Heart right ventricle (tissue), 16 donors: ENCODE data around the gene MROH7. TPM values are rescaled to one million over a fixed set of nuclear protein-coding genes. Genes with fewer than 3 reads are reported as not detected.

Experiments
- ATAC-seq, 8 donors: fragments of 200-7000 bp; cut with Tn5 transposase; one replicate each; pipeline ENCODE4 v1.9.1; 2020; ENCODE audit warnings: mild to moderate bottlenecking in 8 of 8, moderate library complexity in 8 of 8, moderate number of reproducible peaks in 1 of 8
- DNase-seq, 2 donors: peaks; one replicate each; pipeline ENCODE4 v3.0.0-alpha.2; 2020
- H3K27ac ChIP-seq, 10 donors: fragments of 200-600 bp; sonication (generic) in 2 of 10; one replicate each; pipeline versions ENCODE4 v1.5.0 to v1.8.0; 2020 to 2022; ENCODE audit warnings: mild to moderate bottlenecking in 3 of 10
- H3K27me3 ChIP-seq, 7 donors: fragments of 200-600 bp; one replicate each; pipeline ENCODE4 v1.8.0; 2021 to 2022; ENCODE audit warnings: mild to moderate bottlenecking in 2 of 7
- H3K36me3 ChIP-seq, 9 donors: fragments of 200-600 bp; sonication (generic) in 1 of 9; one replicate each; pipeline versions ENCODE4 v1.5.0 to v1.8.0; 2020 to 2022; ENCODE audit warnings: mild to moderate bottlenecking in 2 of 9
- H3K4me1 ChIP-seq, 9 donors: fragments of 200-600 bp; sonication (generic) in 1 of 9; one replicate each; pipeline versions ENCODE4 v1.5.0 to v1.8.0; 2020 to 2022; ENCODE audit warnings: mild to moderate bottlenecking in 4 of 9
- H3K4me3 ChIP-seq, 10 donors: fragments of 200-600 bp; sonication (generic) in 2 of 10; one replicate each; pipeline versions ENCODE4 v1.5.0 to v1.8.0; 2020 to 2022; ENCODE audit warnings: mild to moderate bottlenecking in 7 of 10, moderate library complexity in 2 of 10
- H3K9me3 ChIP-seq, 11 donors: fragments of 200-600 bp in 10 of 11; sonication (generic) in 2 of 11; one replicate each; pipeline versions ENCODE4 v1.5.0 to v1.8.0; 2013 to 2022; ENCODE audit warnings: mild to moderate bottlenecking in 2 of 11, control low read depth in 1 of 11, moderate library complexity in 1 of 11
- WGBS, 2 donors: extraction: QIAGEN DNeasy Blood & Tissue Kit; methylation state at CpG; one replicate each; pipeline ENCODE4 v1.1.7; 2013; ENCODE audit warnings: inconsistent platforms in 1 of 2; 5-methylcytosine and 5-hydroxymethylcytosine counted together
- intact Hi-C, 10 donors: fragments of 100-400 bp; cut with DNase I; formaldehyde crosslinking; loops; one replicate each; pipeline versions ENCODE4 v1.11.1 to v1.14.2; 2022
- polyA plus RNA-seq, 2 donors: library from polyadenylated mRNA; stranded (reverse); fragments of 200-250 nt; gene quantifications; one replicate each; pipeline ENCODE4 v1.2.3, GENCODE V29; 2013
- total RNA-seq, 10 donors: library from RNA; stranded (reverse); fragmentation: NEBNext Ultra II Directional in 3 of 10; extraction: Animal tissue kit (Norgen Biotek cat#: 25700) in 3 of 10; gene quantifications; one replicate each; pipeline versions ENCODE4 v1.2.1 to v1.2.4, GENCODE V29; 2021 to 2023
- TF ChIP-seq, protein P1 (sequence below), 9 donors: fragments of 200-600 bp; sonication (generic) in 2 of 9; IDR thresholded peaks; one replicate each; pipeline versions ENCODE4 v1.5.0 to v1.8.0; 2021 to 2022; ENCODE audit warnings: antibody characterized with exemption in 9 of 9, mild to moderate bottlenecking in 5 of 9, moderate library complexity in 1 of 9
- donor health status: Arrhythmogenic right ventricular cardiomyopathy.
- donor health status: ischemic (EF 13 %, LVEDD 7.1; RV severe dilation, severe dysfunction).
- donor health status: healthy with polysubstance abuse.
- donor health status: DM: no; HTN: yes; CAD: no.
- donor health status: DM: no; HTN: no; CAD: no.
- donor health status: ischemic (EF 25% LVEDD 6.9; RV normal size, moderate dysfunction).
- donor health status: ischemic (EF 25% LVEDD 5.7; RV mildly dilated, moderate dysfunction).
- donor health status: healthy.
- donor health status: DM: yes; HTN: yes; CAD: no.
- donor health status: Ischemic cardiomyopathy.
- donor health status: ischemic (EF 35%, LVEDD 5.7; RV mildly dilated, moderate dysfunction).
- donor health status: nonischemic (EF 11% LVEDD 7.7; RV severe dilation, severe dysfunction).
- donor health status: DM: yes; HTN: yes; CAD: no.
- donor health status: PGD.
- donor health status: ischemic (EF 29% LVEDD 5.4; RV normal size, mild dysfunction).
- donor health status: nonischemic (EF 23%, LVEDD 6.1; RV moderate dilation, normal function).

The MROH7 gene
- total and polyA plus RNA-seq, 12 donors = 2.1 to 25.8 (median 12.8) TPM

- H3K9me3 ChIP-seq = no peaks in the 10 kb centered on the region
- TF ChIP-seq, protein P1, sequence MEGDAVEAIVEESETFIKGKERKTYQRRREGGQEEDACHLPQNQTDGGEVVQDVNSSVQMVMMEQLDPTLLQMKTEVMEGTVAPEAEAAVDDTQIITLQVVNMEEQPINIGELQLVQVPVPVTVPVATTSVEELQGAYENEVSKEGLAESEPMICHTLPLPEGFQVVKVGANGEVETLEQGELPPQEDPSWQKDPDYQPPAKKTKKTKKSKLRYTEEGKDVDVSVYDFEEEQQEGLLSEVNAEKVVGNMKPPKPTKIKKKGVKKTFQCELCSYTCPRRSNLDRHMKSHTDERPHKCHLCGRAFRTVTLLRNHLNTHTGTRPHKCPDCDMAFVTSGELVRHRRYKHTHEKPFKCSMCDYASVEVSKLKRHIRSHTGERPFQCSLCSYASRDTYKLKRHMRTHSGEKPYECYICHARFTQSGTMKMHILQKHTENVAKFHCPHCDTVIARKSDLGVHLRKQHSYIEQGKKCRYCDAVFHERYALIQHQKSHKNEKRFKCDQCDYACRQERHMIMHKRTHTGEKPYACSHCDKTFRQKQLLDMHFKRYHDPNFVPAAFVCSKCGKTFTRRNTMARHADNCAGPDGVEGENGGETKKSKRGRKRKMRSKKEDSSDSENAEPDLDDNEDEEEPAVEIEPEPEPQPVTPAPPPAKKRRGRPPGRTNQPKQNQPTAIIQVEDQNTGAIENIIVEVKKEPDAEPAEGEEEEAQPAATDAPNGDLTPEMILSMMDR (IDR thresholded peaks at IDR 0.05) = no peak
- no peak for ATAC-seq
- WGBS, 2 donors = 75 to 78% methylated on average over 8 of the region's 8 CpGs
- no peaks in the 10 kb centered on the region for H3K27me3 ChIP-seq
- DNase-seq = no peak
- intact Hi-C loops = loop anchor here in 3 of 10 donors (10.0 kb wide), 4 partner anchors 165 to 655 kb away; partner anchors contain the start of genes ACOT11 (in 1 of the 3), TCEANC2 (in 1 of the 3) and TMEM59 (in 1 of the 3)
- H3K36me3 ChIP-seq = peaks cover 0 to 19% (median 0%) of the 10 kb centered on the region in 9 donors
- H3K27ac ChIP-seq = no peak overlapping the region
- H3K4me3 ChIP-seq = no peak overlapping the region
- H3K4me1 ChIP-seq = peaks cover 0 to 2% (median 0%) of the 10 kb centered on the region in 9 donors
Measured at GRCh38 chr1:54709547-54710292, 68.1 kb downstream of the MROH7 start.

DNA sequence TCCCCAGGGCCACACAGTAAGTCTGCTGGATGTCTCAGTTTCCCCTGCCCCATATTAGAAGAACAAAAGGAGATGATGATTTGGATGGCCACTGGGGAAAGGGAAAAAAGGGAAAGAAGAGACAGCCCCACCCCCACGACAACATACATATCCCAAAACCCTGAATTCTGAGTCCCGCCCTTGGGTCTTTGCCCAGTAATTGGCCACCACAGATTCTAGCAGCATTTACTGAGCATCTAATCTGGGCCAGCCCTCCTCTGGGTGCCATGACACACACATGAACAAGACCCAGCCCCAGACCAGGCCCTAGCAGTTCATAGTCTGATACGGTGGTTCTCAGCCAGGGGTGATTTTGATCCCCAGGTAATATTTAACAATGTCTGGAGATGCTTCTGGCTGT, 68.8 kb downstream of the MROH7 start:
- Histone ChIP-seq H3K4me3 (no peak overlapping the region), H3K9me3 (no peaks in the 10 kb centered on the region), H3K36me3 (peaks cover 0 to 19% (median 0%) of the 10 kb centered on the region in 9 donors), H3K4me1 (peaks cover 0 to 9% (median 4%) of the 10 kb centered on the region in 9 donors), H3K27ac (no peak overlapping the region), H3K27me3 (no peaks in the 10 kb centered on the region)
- no peak for DNase-seq
- ATAC-seq = no peak
- TF ChIP-seq, protein P1 (IDR thresholded peaks at IDR 0.05) = no peak
- intact Hi-C loops = loop anchor here in 3 of 10 donors (10.0 kb wide), 4 partner anchors 166 to 656 kb away; partner anchors contain the start of genes ACOT11 (in 1 of the 3), TCEANC2 (in 1 of the 3) and TMEM59 (in 1 of the 3)
- WGBS, 2 donors = 72 to 84% methylated on average over 3 of the region's 3 CpGs

DNA sequence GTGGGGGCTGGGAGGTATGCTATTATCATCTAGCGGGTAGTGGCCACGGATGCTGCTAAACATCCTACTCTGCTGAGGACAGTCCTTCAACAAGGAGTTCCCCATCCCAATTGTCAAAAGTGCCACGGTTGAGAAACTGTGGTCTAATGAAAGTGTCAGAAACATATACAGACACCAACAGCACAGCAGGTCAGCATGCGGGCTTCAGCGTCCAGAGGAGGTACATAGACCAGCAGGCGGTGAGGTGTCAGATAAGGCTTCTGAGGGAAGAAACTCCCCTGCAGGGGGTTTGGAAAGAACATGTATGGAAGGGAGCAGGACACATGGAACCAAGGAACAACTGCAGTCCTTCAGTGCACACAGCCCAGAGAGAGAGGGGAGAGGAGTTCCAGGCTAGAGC, 69.3 kb downstream of the MROH7 start:
- Histone ChIP-seq H3K4me3 (no peak overlapping the region), H3K9me3 (no peaks in the 10 kb centered on the region), H3K27ac (no peak overlapping the region), H3K4me1 (peaks cover 0 to 10% (median 4%) of the 10 kb centered on the region in 9 donors), H3K27me3 (no peaks in the 10 kb centered on the region), H3K36me3 (peaks cover 0 to 19% (median 0%) of the 10 kb centered on the region in 9 donors)
- TF ChIP-seq, protein P1 (IDR thresholded peaks at IDR 0.05) = no peak
- DNase-seq = no peak
- WGBS, 2 donors = 54 to 61% methylated on average over 6 of the region's 6 CpGs
- no peak for ATAC-seq
- intact Hi-C loops = loop anchor here in 3 of 10 donors (10.0 kb wide), 4 partner anchors 166 to 656 kb away; partner anchors contain the start of genes ACOT11 (in 1 of the 3), TCEANC2 (in 1 of the 3) and TMEM59 (in 1 of the 3)

DNA sequence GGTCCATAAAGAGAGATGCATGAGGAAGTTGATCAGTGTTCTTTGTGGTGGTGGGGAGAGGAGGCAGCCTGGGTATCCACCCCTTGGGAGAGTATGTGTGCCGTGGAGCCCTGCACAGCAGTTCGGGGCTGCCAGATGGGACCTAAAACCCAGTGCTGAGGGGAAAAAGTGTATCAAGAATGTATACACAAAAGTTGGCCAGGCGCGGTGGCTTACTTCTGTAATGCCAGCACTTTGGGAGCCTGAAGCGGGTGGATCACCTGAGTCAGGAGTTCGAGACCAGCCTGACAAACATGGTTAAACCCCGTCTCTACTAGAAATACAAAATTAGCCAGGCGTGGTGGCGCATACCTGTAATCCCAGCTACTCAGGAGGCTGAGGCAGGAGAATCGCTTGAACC, 70.0 kb downstream of the MROH7 start:
- intact Hi-C loops = loop anchor here in 3 of 10 donors (10.0 kb wide), 4 partner anchors 167 to 657 kb away; partner anchors contain the start of genes ACOT11 (in 1 of the 3), TCEANC2 (in 1 of the 3) and TMEM59 (in 1 of the 3)
- H3K4me3 ChIP-seq = no peak overlapping the region
- DNase-seq (no peak), ATAC-seq (no peak)
- TF ChIP-seq, protein P1 (IDR thresholded peaks at IDR 0.05) = no peak
- H3K27ac ChIP-seq = no peak overlapping the region
- 87 to 89% methylated on average over 10 of the region's 10 CpGs for WGBS, 2 donors
- peaks cover 0 to 14% (median 8%) of the 10 kb centered on the region in 9 donors for H3K4me1 ChIP-seq
- H3K27me3 ChIP-seq = no peaks in the 10 kb centered on the region
- peaks cover 0 to 15% (median 0%) of the 10 kb centered on the region in 9 donors for H3K36me3 ChIP-seq
- H3K9me3 ChIP-seq = no peaks in the 10 kb centered on the region
